G401 (cell line): ENCODE measurements around the gene TRIM67. TPM values are rescaled to one million over a fixed set of nuclear protein-coding genes. Genes with fewer than 3 reads are reported as not detected.

Experiments used
- DNase-seq: peaks from one replicate; pipeline ENCODE4 v3.0.0-alpha.2; 2015; ENCODE audit warnings: low spot score
- in situ Hi-C: cut with HindIII; loops from 2 replicates; pipeline ENCODE4 v1.10.0; 2016; ENCODE audit warnings: low sequenced_read_pairs, mixed read lengths
- total RNA-seq: library from RNA; depleted of rRNA; stranded (reverse); fragments of >200 nt; shearing (Covaris generic); gene quantifications from 2 replicates; pipeline ENCODE4 v1.2.3, GENCODE V29; 2014

TRIM67 gene
- total RNA-seq, 1 experiment from 2014 or later = not detected

GRCh38 chr1:231178970-231179369, 17.1 kb downstream of the TRIM67 start:
- in situ Hi-C loops = no loop called here
- no peak for DNase-seq

DNA sequence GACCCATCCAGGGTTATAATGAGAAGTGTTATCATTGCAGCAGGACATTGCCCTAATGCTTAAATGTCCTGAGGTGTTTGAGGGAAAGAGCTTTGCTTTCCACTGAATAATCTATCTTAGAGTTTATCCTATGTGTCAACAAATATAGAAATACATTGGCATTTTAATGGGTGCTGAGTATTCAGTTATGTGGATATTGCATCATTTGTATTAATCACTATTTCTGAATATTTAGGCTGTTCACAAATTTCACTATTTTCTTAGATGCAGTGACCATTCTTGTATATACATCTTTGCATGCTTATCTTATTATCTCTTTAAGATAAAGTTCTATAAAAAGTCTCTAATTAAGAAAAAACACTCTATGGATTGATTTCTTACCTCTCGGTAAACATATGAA, 18.2 kb downstream of the TRIM67 start:
- in situ Hi-C loops = no loop called here

DNA sequence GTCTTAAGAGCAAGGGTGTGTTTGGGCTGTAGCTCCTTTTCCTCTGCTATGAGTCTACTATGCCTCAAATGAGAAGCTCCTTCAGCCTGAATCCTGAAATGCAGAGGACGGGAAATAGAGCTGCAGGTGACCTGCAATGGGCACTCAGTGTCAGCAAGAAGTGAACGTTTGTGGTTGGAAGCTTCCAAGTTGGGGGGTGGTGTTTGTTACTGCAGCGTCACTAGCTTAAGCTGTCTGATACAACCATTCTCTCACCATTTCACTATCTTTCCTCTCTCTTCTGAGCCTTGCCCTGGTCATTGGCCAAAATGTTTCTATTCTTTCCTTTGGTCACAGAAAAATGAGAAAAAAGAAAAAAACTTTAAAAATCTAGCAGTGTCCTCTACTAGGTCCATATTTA, 19.4 kb downstream of the TRIM67 start:
- no peak for DNase-seq
- in situ Hi-C loops = no loop called here

More for the DNA sequence above, 18.2 kb downstream of the TRIM67 start:
- no peak for DNase-seq

DNA sequence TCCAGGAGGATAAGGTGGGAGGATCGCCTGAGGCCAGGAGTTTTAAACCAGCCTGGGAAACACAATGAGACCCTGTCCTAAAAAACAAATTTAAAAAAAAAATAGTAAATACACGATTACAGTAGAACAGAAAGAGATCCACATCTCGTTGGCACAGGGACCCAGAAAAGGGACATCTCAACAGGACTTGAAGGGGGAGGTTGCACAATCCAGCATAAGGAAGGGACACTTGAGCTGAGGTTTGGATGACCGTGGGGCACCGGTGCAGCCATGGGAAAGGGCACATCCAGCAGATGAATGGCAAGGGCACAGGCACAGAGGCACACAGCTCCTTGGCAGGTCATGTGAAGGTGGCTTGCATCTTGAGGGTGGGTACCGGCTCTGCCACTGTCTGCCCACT, 20.5 kb downstream of the TRIM67 start:
- no peak for DNase-seq
- in situ Hi-C loops = no loop called here

DNA sequence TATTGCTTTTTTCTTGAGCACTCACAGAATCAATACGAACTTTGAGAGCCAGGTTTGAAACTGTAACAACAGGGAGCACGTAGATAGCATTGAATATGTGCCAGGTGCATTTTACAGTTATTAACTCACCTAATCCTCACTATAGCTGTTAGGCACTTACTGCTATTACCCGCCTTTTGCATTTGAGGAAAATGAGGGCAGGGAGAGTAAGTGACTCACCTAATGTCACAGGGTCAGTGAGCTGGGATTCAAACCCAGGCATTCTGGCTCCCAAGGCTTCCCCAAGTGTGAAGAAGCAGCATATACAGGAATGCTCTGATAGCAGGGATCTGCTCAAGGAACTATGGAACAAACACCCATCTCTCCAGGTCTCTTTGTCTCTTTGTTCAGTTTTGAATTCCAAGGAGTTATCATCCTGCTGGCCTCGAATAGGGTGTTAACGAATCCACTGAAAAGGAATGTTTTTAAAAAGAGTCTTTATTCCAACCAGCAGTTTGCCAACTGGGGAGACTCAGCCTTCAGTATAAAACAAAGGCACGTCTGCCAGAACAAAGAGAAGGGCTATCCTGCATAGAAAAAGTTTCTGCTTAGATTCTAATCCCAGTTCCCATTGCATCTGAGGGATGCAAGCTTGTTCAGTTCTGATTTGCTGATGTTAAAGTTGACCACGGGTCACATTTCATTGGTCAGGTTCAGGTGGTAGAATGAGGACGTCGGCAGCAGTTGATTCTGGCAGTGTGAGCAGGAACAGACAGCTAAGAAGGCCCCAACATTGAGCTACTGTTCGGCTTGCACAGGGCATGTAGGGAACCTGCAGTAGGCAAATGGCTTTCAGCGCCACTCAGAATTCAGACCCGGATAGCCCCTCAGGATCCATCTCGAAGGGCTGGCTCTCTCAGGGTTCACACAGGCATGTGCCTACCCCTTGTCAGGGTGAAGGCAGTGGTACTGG, 22.1 kb downstream of the TRIM67 start:
- in situ Hi-C loops = no loop called here
- DNase-seq = no peak

- DNase-seq = no peak
- in situ Hi-C loops = no loop called here
Measured at GRCh38 chr1:231184891-231185290, 23.0 kb downstream of the TRIM67 start.

- no peak for DNase-seq
- in situ Hi-C loops = no loop called here
Measured at GRCh38 chr1:231185391-231185790, 23.5 kb downstream of the TRIM67 start.

DNA sequence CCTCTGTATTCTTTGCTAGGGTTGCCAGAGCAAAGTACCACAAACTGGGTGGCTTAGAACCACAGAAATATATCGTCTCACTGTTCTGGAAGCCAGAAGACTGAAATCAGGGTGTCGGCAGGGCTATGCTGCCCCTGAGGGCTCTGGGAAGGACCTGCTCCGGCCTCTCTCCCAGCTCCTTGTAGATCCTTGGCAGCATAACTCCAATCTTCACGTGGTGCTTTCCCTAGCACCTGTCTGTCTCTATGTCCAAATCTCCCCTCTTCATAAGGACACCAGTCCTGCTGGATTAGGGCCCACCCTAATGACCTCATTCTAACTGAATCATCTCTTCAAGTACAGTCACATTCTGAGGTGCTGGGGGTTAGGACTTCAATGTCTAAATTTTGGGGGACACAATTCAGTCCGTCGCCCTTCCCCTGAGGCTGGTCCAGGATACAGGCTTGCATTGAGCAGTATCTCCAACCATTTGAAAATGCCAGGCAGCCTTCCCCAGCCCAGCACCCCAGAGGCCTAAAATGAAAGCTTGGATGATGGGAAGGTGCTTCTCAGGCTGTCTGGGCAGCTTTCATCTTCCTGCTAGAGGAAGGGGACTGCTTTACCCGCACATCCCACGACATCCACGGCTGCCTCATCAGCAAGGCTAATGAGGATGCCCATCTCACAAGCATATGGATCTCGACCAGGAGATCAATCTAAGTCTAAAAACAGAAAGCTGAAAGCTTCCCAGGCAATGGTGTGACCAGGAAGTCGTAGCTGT, 24.7 kb downstream of the TRIM67 start:
- in situ Hi-C loops = no loop called here
- DNase-seq = peak; percentile 62

DNA sequence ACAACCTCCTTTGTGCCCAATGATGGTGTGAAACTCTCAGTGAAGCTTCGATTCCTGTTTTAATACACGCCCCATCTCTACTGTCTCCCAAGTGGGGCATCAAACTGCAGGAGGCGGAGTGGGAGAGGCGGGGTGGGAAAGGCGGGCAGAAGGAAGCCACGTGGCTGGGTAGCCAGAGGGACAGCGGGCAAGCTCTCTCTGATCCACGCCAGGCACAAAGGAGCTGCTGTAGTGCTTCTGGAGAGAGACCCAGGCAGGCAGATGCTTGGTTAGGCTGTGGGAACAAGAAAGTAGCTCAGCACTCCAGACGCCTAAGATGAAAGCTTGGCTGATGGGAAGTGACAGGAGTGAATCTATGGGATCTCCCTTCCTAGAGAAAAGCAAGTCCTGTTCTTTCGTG, 25.7 kb downstream of the TRIM67 start:
- in situ Hi-C loops = no loop called here
- DNase-seq = peak; percentile 59

GRCh38 chr1:231188072-231188471, 26.2 kb downstream of the TRIM67 start:
- DNase-seq = no peak

GRCh38 chr1:231188768-231189167, 26.9 kb downstream of the TRIM67 start:
- in situ Hi-C loops = no loop called here
- no peak for DNase-seq

More at GRCh38 chr1:231188072-231188471, 26.2 kb downstream of the TRIM67 start:
- in situ Hi-C loops = no loop called here

GRCh38 chr1:231189683-231190270, 27.9 kb downstream of the TRIM67 start:
- in situ Hi-C loops = no loop called here
- no peak for DNase-seq

DNA sequence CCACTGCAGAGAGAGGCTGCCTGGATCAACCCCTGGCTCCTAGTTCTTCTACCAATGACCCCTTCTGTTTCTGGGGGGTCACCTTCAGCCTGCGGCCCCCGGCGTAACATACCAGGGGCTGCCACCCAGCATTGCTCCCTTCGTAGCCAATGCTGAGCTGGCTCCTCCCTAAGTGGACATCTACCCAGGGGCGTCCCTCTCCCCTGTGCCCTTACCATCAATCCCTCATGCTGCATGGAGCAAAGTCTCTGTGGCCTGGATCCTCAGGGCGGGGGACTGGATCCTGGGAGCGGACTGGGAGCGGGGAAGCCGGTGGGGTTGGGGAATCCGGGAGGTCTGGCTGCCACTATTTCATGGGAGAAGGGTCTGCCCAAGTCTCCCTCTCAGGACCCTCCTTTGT, 28.6 kb downstream of the TRIM67 start:
- DNase-seq = no peak
- in situ Hi-C loops = no loop called here

DNA sequence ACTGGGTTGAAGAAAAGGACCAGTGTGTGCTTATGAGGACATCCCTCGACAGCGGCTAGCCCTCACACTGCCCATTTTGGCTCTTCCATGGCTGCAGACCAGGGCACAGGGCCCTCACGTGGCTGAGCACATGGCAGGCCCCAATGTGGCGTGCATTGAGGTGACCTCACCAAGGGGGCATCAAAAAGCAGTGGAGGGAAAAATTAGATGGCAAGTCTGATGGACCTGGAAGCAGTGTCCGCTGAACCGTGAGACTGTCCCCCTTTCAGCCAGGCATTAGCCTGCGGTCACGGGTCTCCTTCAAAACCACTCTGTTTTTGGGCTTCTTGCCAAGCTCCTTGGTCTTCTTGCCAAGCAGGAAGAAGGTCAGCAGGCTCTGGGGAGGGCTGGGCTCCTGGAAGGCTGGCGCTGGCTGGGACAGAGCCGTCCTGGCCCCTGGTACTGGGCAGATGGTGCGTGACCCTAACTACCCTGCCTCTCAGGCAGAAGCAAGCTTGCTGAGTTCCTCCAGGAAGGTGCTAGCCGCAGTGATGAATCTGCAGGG, 30.8 kb downstream of the TRIM67 start:
- DNase-seq = peak; percentile 98
- in situ Hi-C loops = no loop called here

- in situ Hi-C loops = no loop called here
Measured at GRCh38 chr1:231193710-231194340, 32.0 kb downstream of the TRIM67 start.

GRCh38 chr1:231194476-231194842, 32.6 kb downstream of the TRIM67 start:
- DNase-seq = no peak
- in situ Hi-C loops = no loop called here

More at GRCh38 chr1:231193710-231194340, 32.0 kb downstream of the TRIM67 start:
- no peak for DNase-seq

- DNase-seq = no peak
- in situ Hi-C loops = no loop called here
Measured at GRCh38 chr1:231194843-231195516, 33.1 kb downstream of the TRIM67 start.

DNA sequence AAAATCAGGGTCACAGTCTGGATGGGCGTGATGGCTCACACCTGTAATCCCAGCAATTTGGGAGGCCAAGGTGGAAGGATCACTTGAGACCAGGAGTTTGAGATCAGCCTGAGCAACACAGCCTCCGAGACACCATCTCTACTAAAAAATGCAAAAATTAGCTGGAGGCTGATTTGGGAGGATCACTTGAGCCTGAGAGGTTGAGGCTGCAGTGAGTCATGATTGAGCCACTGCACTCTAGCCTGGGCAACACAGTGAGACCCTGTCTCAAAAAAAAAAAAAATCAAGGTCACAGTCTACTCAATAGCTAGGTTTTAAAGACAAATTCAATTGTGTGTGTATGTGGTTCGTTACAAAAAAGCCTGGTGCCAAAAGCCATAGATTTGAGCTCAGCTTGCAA, 34.4 kb downstream of the TRIM67 start:
- in situ Hi-C loops = no loop called here
- no peak for DNase-seq

GRCh38 chr1:231196728-231197127, 34.9 kb downstream of the TRIM67 start:
- no peak for DNase-seq
- in situ Hi-C loops = no loop called here
